Upper lobe of right lung (tissue), 1 donor: ENCODE measurements around the gene RHBG. TPM values are rescaled to one million over a fixed set of nuclear protein-coding genes. Genes with fewer than 3 reads are reported as not detected.

Experiments
- ATAC-seq: fragments of 200-7000 bp; cut with Tn5 transposase; one replicate; pipeline ENCODE4 v1.9.1; 2020; ENCODE audit warnings: mild to moderate bottlenecking, moderate library complexity
- DNase-seq: peaks from one replicate; pipeline ENCODE4 v3.0.0-alpha.2; 2020
- H3K27ac ChIP-seq: fragments of 200-600 bp; one replicate; pipeline ENCODE4 v1.8.0; 2022
- H3K27me3 ChIP-seq: fragments of 200-600 bp; one replicate; pipeline ENCODE4 v1.8.0; 2022; ENCODE audit warnings: mild to moderate bottlenecking
- H3K36me3 ChIP-seq: fragments of 200-600 bp; one replicate; pipeline ENCODE4 v1.8.0; 2022
- H3K4me1 ChIP-seq: fragments of 200-600 bp; one replicate; pipeline ENCODE4 v1.8.0; 2022
- H3K4me3 ChIP-seq: fragments of 200-600 bp; one replicate; pipeline ENCODE4 v1.8.0; 2022; ENCODE audit warnings: mild to moderate bottlenecking
- H3K9me3 ChIP-seq: fragments of 200-600 bp; one replicate; pipeline ENCODE4 v1.8.0; 2022
- intact Hi-C: fragments of 100-400 bp; cut with DNase I; formaldehyde crosslinking; loops from one replicate; pipeline ENCODE4 v1.11.0; 2022
- total RNA-seq: library from RNA; stranded (reverse); fragmentation: NEBNext Ultra II Directional; extraction: Animal tissue kit (Norgen Biotek cat#: 25700); gene quantifications from one replicate; pipeline ENCODE4 v1.2.1, GENCODE V29; 2021
- TF ChIP-seq, protein P1 (sequence below): fragments of 200-600 bp; IDR thresholded peaks from one replicate; pipeline ENCODE4 v1.8.0; 2022; ENCODE audit warnings: antibody characterized with exemption
- donor health status: DM: no; HTN: yes; CAD: no; lungs with severe emphysema.

Gene RHBG
- total RNA-seq, 1 donor from 2014 or later: not detected

DNA sequence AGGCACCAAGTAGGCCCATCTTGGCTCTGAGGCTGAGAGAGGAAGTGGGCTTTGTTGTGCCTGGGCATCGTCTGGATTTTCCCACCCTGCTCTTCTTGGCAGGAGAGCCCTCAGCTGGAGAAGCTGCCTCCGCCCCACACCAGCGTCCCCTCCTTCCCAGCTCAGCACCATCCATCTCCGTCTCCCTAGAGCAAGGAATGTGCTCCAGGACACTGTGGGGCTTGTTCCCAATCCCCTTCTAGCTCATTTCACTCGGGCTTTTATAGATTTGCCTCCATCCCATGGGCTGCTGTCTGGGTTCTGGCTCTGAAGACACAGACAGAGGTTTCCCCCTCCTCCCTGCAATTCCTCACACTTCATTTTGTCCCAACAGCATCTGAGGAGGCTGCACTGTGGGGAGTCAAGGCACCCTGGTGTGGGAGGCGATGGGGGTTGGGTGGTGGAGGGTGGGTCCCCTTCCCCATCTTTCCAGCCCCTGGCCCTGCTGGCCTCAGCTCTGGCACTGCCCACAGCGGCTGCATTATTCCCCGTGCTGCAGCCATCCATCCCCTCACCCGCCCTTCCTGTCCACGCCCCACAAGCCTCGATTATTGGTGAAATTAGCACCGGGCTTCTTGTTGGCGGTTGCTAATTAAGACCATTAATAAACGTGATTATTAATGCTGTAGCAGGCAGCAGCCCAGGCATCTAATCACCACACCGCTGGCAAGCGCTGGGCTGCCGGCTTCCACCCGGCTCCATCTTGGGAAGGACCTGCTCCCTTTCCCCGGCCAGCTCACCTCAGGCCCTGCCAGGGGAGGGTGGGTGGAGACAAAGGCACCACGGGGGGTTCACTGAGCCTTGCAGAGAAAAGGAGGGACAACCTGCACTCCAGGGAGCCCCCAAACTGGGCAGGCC is 21.7 kb downstream of the RHBG start:
- no peak overlapping the region for H3K4me3 ChIP-seq
- DNase-seq: no peak
- H3K36me3 ChIP-seq: no peaks in the 10 kb centered on the region
- peaks cover 2% of the 10 kb centered on the region for H3K4me1 ChIP-seq
- ATAC-seq: no peak
- no peak overlapping the region for H3K27ac ChIP-seq
- H3K9me3 ChIP-seq: no peaks in the 10 kb centered on the region
- intact Hi-C loops: no loop called here
- peaks cover 59% of the 10 kb centered on the region for H3K27me3 ChIP-seq
- TF ChIP-seq, protein P1, sequence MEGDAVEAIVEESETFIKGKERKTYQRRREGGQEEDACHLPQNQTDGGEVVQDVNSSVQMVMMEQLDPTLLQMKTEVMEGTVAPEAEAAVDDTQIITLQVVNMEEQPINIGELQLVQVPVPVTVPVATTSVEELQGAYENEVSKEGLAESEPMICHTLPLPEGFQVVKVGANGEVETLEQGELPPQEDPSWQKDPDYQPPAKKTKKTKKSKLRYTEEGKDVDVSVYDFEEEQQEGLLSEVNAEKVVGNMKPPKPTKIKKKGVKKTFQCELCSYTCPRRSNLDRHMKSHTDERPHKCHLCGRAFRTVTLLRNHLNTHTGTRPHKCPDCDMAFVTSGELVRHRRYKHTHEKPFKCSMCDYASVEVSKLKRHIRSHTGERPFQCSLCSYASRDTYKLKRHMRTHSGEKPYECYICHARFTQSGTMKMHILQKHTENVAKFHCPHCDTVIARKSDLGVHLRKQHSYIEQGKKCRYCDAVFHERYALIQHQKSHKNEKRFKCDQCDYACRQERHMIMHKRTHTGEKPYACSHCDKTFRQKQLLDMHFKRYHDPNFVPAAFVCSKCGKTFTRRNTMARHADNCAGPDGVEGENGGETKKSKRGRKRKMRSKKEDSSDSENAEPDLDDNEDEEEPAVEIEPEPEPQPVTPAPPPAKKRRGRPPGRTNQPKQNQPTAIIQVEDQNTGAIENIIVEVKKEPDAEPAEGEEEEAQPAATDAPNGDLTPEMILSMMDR: no peak

DNA sequence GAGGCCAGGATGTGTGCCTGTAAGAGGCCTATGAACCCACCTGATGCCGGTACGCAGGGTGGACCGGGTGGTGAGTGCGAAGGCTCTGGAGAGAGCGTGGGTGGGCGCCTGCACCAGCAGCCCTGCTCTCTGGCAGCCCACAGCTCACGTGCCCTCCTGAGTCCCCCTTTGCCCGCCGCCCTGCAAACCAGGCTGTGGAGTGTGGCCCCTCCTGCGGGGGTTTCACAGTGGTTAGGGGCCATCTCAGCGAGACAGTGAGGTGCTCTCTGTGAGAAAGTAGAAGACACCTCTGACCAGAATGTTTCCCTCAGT is 22.3 kb downstream of the RHBG start:
- H3K27ac ChIP-seq: no peak overlapping the region
- TF ChIP-seq, protein P1: no peak
- H3K4me1 ChIP-seq: peaks cover 2% of the 10 kb centered on the region
- DNase-seq (no peak), ATAC-seq (no peak)
- H3K4me3 ChIP-seq: no peak overlapping the region
- peaks cover 53% of the 10 kb centered on the region for H3K27me3 ChIP-seq
- no peaks in the 10 kb centered on the region for H3K36me3 ChIP-seq
- H3K9me3 ChIP-seq: no peaks in the 10 kb centered on the region
- intact Hi-C loops: no loop called here

DNA sequence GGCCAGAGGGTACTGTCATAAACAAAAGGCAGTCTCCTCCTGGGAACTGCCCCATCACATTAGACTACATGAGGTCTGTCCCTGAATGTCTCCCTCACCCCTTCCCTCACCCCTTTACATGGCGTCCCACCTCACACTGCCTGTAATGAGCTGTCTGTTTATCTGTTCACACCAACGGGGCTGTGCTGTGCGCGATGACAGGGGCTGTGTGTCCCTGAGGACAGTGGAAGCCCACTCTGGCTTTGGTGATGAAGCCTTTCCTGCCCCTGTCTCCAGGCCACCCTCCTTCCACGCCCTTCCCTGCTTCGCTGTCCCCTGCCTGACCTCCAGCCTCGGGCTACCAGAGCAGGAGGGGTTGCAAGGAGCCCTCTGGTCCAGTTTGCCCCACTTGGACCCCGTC is 22.7 kb downstream of the RHBG start:
- DNase-seq (no peak), ATAC-seq (no peak)
- Histone ChIP-seq H3K27ac (no peak overlapping the region), H3K27me3 (peaks cover 53% of the 10 kb centered on the region), H3K4me1 (peaks cover 2% of the 10 kb centered on the region), H3K4me3 (no peak overlapping the region), H3K9me3 (no peaks in the 10 kb centered on the region), H3K36me3 (no peaks in the 10 kb centered on the region)
- TF ChIP-seq, protein P1: no peak
- intact Hi-C loops: no loop called here

DNA sequence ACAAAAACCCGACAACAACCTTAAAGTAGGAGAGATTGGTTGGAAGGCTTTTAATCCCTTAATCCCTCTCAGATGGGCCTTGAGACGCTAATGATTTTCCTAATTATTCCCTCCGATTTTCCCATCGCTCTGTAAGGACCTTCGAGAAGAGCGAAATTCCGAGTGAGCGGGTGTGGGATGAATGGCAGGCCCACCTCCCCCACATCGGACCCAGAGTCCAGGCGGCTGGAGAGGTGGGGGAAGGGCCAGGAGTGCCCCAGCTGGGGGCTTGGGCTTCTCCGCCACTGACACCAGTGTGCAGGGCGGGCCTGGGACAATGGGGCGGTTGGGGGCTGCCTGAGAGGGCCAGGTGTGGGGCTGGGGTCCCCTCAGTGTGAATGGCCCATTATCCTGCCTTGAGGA is 23.4 kb downstream of the RHBG start:
- no peak for ATAC-seq
- Histone ChIP-seq H3K4me3 (no peak overlapping the region), H3K27ac (no peak overlapping the region), H3K4me1 (peaks cover 2% of the 10 kb centered on the region), H3K27me3 (peaks cover 48% of the 10 kb centered on the region), H3K9me3 (no peaks in the 10 kb centered on the region), H3K36me3 (no peaks in the 10 kb centered on the region)
- TF ChIP-seq, protein P1: no peak
- DNase-seq: no peak
- intact Hi-C loops: no loop called here

DNA sequence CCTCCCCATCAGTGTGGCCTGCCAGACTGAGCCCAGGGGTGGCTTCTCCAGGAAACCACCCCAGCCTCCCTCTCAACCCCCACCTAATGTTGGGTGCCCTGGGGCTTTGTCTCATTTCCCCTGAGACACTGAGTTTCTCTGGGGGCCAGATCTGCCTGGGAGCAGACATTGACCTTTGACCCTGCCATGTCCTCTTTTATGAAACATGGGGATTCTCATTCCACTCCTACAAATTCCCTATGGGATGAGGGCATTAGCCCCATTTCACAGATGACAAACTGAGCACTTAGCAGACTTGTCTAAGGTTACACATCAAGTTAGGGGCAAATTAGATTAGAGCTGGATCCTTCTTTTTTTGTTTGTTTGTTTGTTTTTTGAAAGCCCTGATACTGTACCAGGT is 24.1 kb downstream of the RHBG start:
- Histone ChIP-seq H3K36me3 (no peaks in the 10 kb centered on the region), H3K4me1 (peaks cover 2% of the 10 kb centered on the region), H3K4me3 (no peak overlapping the region), H3K9me3 (no peaks in the 10 kb centered on the region), H3K27me3 (peaks cover 43% of the 10 kb centered on the region), H3K27ac (no peak overlapping the region)
- TF ChIP-seq, protein P1: no peak
- no peak for DNase-seq
- intact Hi-C loops: no loop called here
- ATAC-seq: no peak
